GM10266 (cell line): ENCODE results near the gene ANKRD55.

Experiments
- DNase-seq: peaks from one replicate; pipeline ENCODE4 v3.0.0; 2012; ENCODE audit errors: extremely low spot score
- TF ChIP-seq, protein P1 (sequence below): IDR thresholded peaks from 2 replicates; pipeline ENCODE4 v1.5.1; 2012; ENCODE audit warnings: mild to moderate bottlenecking, low read depth; ENCODE audit not compliant: control insufficient read depth, insufficient read depth; ENCODE audit errors: missing control alignments

ANKRD55 gene

DNA sequence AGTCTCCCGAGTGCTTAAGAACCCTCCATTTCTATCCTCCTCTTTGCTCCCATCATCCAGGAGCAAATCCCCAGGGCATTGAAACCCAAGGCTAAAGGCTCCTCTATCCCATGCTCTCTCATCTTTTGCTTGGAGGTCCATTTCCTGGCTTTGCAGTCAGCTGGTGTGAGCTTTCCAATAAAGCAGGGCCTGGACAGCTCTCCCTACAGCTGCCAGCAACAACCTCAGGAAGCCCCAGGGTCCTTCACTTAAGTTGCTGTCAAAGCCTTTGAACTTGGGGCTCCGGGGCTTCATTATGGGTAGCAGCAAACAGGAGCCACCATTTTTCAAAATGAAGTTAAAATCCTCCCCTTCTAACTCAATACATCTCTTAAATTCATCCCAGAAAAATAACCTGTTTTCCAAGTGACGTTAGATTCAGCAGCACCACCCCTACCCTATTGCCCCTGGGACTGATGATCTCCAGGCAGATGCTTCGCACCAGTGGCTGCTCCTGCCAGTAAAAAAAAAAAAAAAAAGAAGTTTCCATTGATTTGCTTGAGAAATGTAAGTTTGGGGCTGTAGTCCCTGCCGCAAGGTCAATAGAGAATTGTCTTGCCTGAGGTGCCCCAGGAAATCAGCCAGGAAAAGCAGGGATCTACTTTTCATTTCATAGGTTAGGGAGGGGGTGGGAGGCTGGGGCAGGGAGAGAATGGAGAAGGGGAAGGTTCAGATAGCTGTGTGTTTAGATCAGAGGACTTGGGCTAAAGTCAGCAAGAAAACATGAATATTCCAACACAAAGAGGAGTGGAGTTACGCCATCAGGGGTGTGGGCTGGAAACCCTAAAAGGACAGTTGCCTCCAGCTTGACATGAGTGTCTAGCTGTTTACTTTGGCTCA is 154.6 kb downstream of the ANKRD55 start:
- DNase-seq = no peak
- TF ChIP-seq, protein P1, sequence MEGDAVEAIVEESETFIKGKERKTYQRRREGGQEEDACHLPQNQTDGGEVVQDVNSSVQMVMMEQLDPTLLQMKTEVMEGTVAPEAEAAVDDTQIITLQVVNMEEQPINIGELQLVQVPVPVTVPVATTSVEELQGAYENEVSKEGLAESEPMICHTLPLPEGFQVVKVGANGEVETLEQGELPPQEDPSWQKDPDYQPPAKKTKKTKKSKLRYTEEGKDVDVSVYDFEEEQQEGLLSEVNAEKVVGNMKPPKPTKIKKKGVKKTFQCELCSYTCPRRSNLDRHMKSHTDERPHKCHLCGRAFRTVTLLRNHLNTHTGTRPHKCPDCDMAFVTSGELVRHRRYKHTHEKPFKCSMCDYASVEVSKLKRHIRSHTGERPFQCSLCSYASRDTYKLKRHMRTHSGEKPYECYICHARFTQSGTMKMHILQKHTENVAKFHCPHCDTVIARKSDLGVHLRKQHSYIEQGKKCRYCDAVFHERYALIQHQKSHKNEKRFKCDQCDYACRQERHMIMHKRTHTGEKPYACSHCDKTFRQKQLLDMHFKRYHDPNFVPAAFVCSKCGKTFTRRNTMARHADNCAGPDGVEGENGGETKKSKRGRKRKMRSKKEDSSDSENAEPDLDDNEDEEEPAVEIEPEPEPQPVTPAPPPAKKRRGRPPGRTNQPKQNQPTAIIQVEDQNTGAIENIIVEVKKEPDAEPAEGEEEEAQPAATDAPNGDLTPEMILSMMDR = no peak

- DNase-seq = no peak
- TF ChIP-seq, protein P1 = no peak
Measured at GRCh38 chr5:56077796-56078233, 155.3 kb downstream of the ANKRD55 start.

DNA sequence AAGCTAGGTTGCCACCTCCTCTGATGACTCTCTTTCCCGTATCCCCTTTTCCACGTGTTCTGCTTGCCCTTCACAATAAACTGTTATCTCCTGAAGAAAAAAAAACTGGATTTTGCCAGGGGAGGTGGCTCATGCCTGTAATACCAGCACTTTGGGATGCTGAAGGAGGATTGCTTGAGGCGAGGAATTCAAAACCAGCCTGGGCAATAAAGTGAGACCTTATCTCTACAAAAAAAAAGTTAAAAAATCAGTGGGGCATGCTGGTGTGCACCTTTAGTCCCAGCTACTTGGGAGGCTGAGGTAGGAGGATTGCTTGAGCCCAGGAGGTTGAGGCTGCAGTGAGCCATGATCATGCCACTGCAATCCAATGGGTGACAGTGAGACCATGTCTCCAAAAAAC is 156.6 kb downstream of the ANKRD55 start:
- TF ChIP-seq, protein P1 = no peak

GRCh38 chr5:56075361-56075760 is 157.8 kb downstream of the ANKRD55 start:
- DNase-seq = no peak
- TF ChIP-seq, protein P1 = no peak

More for the DNA sequence above, 156.6 kb downstream of the ANKRD55 start:
- DNase-seq = no peak

DNA sequence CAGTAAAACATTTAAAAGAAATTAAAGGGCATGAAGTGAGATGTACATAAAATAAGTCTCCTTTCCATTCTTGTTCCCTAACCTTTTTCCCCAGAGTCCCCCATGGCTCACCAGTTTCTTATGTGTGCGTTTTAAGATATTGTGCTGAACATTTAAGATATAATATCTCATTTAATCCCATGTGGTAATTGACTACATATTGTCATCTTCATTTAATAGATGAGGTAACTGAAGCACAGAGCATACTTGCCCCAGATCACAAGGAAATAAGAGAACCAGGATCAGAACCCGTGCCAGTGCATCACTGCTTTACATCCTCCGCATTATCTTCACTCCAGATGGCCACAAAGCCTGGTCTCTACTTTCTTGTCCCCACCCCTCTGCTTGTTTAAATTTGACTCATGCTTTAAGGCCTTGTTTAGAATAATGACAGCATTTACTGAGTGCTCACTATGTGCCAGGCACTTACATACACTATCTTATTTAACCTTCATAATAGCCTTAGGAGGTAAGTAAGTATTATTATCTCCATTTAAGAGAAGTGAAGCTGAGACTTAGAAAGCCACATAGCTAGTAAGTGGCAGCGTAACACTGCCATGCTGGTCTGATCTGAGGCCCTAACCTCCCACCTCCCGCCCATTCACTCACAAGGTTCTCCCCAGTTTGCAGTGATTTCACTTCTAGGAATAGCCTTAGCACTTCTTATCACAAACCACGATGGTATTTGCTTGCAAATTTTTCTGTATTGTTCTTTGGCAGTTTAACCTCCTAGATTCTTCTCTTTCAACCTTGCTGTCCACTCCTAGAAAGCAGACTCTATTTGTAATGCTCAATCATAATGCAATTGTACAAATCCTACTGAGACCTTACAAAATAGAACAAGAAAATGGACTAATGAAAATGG is 160.0 kb downstream of the ANKRD55 start:
- TF ChIP-seq, protein P1 = no peak
- DNase-seq = no peak

GRCh38 chr5:56071470-56071869 is 161.7 kb downstream of the ANKRD55 start:
- TF ChIP-seq, protein P1 = no peak
- DNase-seq = no peak
